Astrocyte (in vitro differentiated cells and primary cell): ENCODE results near the gene ATP13A1. TPM values are rescaled to one million over a fixed set of nuclear protein-coding genes. Genes with fewer than 3 reads are reported as not detected.

Source experiments
- DNase-seq: peaks from one replicate; pipeline ENCODE4 v3.0.0-alpha.2; 2010; ENCODE audit warnings: low read depth
- FAIRE-seq: peaks from 2 replicates; lab custom pipeline; 2011; peaks lifted over from hg19 to GRCh38; lab: Jason Lieb, UNC
- H2AFZ ChIP-seq: 2 replicates; pipeline ENCODE4 v1.6.0; 2012; ENCODE audit warnings: low read depth, low read length, inconsistent platforms
- H3K27ac ChIP-seq: 2 replicates; pipeline ENCODE4 v1.5.1; 2011; ENCODE audit warnings: low read depth, low read length, inconsistent platforms
- H3K27me3 ChIP-seq: 2 replicates; pipeline ENCODE4 v1.6.0; 2011; ENCODE audit warnings: low read length, inconsistent platforms; ENCODE audit not compliant: insufficient read depth
- H3K36me3 ChIP-seq: 2 replicates; pipeline ENCODE4 v1.5.1; 2011; ENCODE audit warnings: low read length, inconsistent platforms; ENCODE audit not compliant: insufficient read depth
- H3K4me1 ChIP-seq: 2 replicates; pipeline ENCODE4 v1.5.1; 2011; ENCODE audit warnings: low read length, inconsistent platforms; ENCODE audit not compliant: insufficient read depth
- H3K4me2 ChIP-seq: 2 replicates; pipeline ENCODE4 v1.6.0; 2012; ENCODE audit warnings: low read length, inconsistent platforms
- H3K4me3 ChIP-seq: 2 replicates; pipeline ENCODE4 v1.5.1; 2011; ENCODE audit warnings: low read depth, mild to moderate bottlenecking, low read length, inconsistent platforms; ENCODE audit not compliant: insufficient read depth
- H3K79me2 ChIP-seq: 2 replicates; pipeline ENCODE4 v1.6.0; 2012; ENCODE audit warnings: mild to moderate bottlenecking, low read length, inconsistent platforms; ENCODE audit not compliant: insufficient read depth
- H3K9ac ChIP-seq: 2 replicates; pipeline ENCODE4 v1.6.0; 2012; ENCODE audit warnings: mild to moderate bottlenecking, low read length, inconsistent platforms
- H3K9me3 ChIP-seq: 2 replicates; pipeline ENCODE4 v1.5.1; 2012; ENCODE audit warnings: low read depth, mild to moderate bottlenecking, low read length, inconsistent platforms; ENCODE audit not compliant: insufficient read depth
- H4K20me1 ChIP-seq: 2 replicates; pipeline ENCODE4 v1.6.0; 2012; ENCODE audit warnings: low read length, inconsistent platforms; ENCODE audit not compliant: insufficient read depth
- H3K27ac Mint-ChIP-seq: one replicate; pipeline ENCODE4 v1.8.0; 2021; ENCODE audit warnings: mild to moderate bottlenecking, mixed read lengths; ENCODE audit not compliant: unreplicated experiment
- H3K27me3 Mint-ChIP-seq: one replicate; pipeline ENCODE4 v1.8.0; 2021; ENCODE audit warnings: low read depth, mixed read lengths; ENCODE audit not compliant: unreplicated experiment
- H3K36me3 Mint-ChIP-seq: one replicate; pipeline ENCODE4 v1.8.0; 2021; ENCODE audit warnings: low read depth, mixed read lengths; ENCODE audit not compliant: unreplicated experiment
- H3K4me1 Mint-ChIP-seq: one replicate; pipeline ENCODE4 v1.8.0; 2021; ENCODE audit warnings: low read depth, mixed read lengths; ENCODE audit not compliant: unreplicated experiment
- H3K4me3 Mint-ChIP-seq: one replicate; pipeline ENCODE4 v1.8.0; 2021; ENCODE audit warnings: mild to moderate bottlenecking, moderate library complexity, mixed read lengths; ENCODE audit not compliant: unreplicated experiment
- H3K9me3 Mint-ChIP-seq: one replicate; pipeline ENCODE4 v1.8.0; 2021; ENCODE audit warnings: mild to moderate bottlenecking, mixed read lengths; ENCODE audit not compliant: unreplicated experiment
- EZH2 ChIP-seq: IDR thresholded peaks from 2 replicates; pipeline ENCODE4 v1.6.1; 2012; ENCODE audit warnings: mild to moderate bottlenecking, low read length, inconsistent platforms; ENCODE audit not compliant: insufficient read depth
- total RNA-seq: library from RNA; stranded (reverse); gene quantifications from 2 replicates; pipeline ENCODE4 v1.2.1, GENCODE V29; 2021
- TF ChIP-seq, protein P1 (sequence below): IDR thresholded peaks from 2 replicates; pipeline ENCODE4 v1.5.1; 2011; ENCODE audit warnings: low read depth, mild to moderate bottlenecking, inconsistent platforms, low read length, moderate library complexity; ENCODE audit not compliant: insufficient read depth

The ATP13A1 gene
- total RNA-seq, 1 donor from 2014 or later = 65.2 TPM

DNA sequence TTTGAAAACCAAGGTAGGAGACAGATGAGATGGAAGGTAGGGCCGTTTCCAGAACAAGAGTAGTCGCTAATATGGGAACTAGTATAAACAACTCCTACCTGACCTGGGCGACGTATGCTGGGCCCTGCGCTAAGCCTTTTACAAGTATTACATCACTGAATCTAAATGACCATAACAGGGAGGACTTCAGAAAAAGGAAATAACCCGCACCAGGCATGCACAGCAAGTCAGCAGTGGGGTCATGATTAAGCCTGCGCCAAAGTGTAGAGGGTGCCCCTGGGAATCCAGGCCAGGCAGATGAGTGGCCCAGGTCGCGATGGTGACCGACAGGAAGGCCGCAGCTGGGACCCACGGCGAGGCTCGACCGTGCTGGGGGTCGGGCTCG is 613 bp downstream of the ATP13A1 start:
- Histone ChIP-seq H3K4me2 (peak overlapping the region; percentile 95), H3K9ac (peak overlapping the region; percentile 93), H3K79me2 (peaks cover 44% of the 10 kb centered on the region), H3K27ac (peak overlapping the region; percentile 91), H2AFZ (peak overlapping the region; percentile 99), H3K4me1 (peaks cover 16% of the 10 kb centered on the region), H3K27me3 (no peaks in the 10 kb centered on the region), H4K20me1 (peaks cover 31% of the 10 kb centered on the region), H3K36me3 (peaks cover 7% of the 10 kb centered on the region), H3K4me3 (peak overlapping the region; percentile 94), H3K9me3 (no peaks in the 10 kb centered on the region)
- Mint-ChIP-seq H3K36me3 (no peaks in the 10 kb centered on the region), H3K27ac (peak overlapping the region; percentile 73), H3K9me3 (no peaks in the 10 kb centered on the region), H3K4me3 (peak overlapping the region; percentile 94), H3K27me3 (no peaks in the 10 kb centered on the region), H3K4me1 (peaks cover 7% of the 10 kb centered on the region)
- TF ChIP-seq, protein P1, sequence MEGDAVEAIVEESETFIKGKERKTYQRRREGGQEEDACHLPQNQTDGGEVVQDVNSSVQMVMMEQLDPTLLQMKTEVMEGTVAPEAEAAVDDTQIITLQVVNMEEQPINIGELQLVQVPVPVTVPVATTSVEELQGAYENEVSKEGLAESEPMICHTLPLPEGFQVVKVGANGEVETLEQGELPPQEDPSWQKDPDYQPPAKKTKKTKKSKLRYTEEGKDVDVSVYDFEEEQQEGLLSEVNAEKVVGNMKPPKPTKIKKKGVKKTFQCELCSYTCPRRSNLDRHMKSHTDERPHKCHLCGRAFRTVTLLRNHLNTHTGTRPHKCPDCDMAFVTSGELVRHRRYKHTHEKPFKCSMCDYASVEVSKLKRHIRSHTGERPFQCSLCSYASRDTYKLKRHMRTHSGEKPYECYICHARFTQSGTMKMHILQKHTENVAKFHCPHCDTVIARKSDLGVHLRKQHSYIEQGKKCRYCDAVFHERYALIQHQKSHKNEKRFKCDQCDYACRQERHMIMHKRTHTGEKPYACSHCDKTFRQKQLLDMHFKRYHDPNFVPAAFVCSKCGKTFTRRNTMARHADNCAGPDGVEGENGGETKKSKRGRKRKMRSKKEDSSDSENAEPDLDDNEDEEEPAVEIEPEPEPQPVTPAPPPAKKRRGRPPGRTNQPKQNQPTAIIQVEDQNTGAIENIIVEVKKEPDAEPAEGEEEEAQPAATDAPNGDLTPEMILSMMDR = no peak
- no peak for TF ChIP-seq EZH2
- FAIRE-seq = no peak
- DNase-seq = no peak

DNA sequence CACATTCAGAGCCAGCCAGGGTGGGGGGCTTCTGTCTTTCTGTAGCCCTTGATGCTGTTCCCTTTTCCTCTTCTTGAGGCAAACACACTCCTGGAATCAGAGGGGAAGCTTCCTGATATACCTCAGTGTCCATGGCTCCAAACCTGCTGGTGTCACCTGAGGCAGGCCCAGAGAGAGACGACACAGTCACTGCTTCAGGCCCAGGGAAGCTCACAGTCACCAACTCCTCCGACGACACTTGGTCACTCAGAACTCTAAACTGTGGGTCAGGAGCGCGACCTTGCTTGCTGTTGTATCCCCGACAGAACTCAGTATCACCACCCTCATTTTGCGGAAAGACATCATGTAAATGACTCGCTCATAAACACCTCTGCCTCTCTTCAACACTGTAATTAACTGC is 1.1 kb downstream of the ATP13A1 start:
- peak overlapping the region; percentile 94 for H3K4me3 Mint-ChIP-seq
- H3K9ac ChIP-seq = peak overlapping the region; percentile 93

DNA sequence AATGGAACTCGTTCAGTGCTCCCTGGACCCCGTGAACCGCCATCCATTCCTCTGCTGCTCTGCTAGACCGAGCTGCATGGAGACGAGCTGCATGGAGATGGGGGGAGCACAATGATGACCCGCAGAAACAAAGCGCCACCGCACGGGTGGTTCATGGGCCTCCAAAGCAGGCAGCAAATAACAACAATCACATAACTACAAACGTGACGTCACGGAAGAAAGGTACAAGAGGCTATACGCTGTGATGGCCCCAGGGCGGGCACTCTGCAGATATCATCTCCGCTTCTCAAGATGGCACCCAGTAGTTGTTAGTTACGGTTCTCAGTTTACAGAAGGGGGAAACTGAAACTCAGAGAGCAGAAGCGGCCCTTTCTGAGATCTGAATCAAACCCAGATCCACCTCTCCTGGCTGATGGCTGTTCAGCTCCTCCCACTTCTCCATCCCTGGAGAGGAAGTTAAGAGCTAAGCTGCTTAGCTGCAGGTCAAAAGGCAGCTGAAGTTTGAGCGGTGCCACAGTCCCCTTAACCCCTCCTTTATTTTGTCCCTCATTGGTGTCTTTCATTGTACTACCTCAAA is 1.7 kb downstream of the ATP13A1 start:
- H3K4me1 Mint-ChIP-seq = peaks cover 7% of the 10 kb centered on the region
- FAIRE-seq (no peak), DNase-seq (no peak)
- H3K4me3 Mint-ChIP-seq = peak overlapping the region; percentile 94
- no peak overlapping the region for H3K27ac Mint-ChIP-seq
- no peaks in the 10 kb centered on the region for H3K9me3 Mint-ChIP-seq
- H3K9me3 ChIP-seq = no peaks in the 10 kb centered on the region
- no peak overlapping the region for H3K9ac ChIP-seq
- H3K4me2 ChIP-seq = peak overlapping the region; percentile 95
- peak overlapping the region; percentile 94 for H3K4me3 ChIP-seq
- no peaks in the 10 kb centered on the region for H3K27me3 ChIP-seq
- no peaks in the 10 kb centered on the region for H3K36me3 Mint-ChIP-seq
- H4K20me1 ChIP-seq = peaks cover 40% of the 10 kb centered on the region
- H3K27me3 Mint-ChIP-seq = no peaks in the 10 kb centered on the region
- no peak overlapping the region for H3K27ac ChIP-seq
- no peak for TF ChIP-seq EZH2
- TF ChIP-seq, protein P1 = no peak
- peaks cover 12% of the 10 kb centered on the region for H3K36me3 ChIP-seq
- H3K4me1 ChIP-seq = peaks cover 16% of the 10 kb centered on the region
- H3K79me2 ChIP-seq = peaks cover 44% of the 10 kb centered on the region
- H2AFZ ChIP-seq = no peak overlapping the region

More for the DNA sequence above, 1.1 kb downstream of the ATP13A1 start:
- no peak overlapping the region for H2AFZ ChIP-seq
- FAIRE-seq = no peak
- no peaks in the 10 kb centered on the region for H3K27me3 ChIP-seq
- peaks cover 7% of the 10 kb centered on the region for H3K4me1 Mint-ChIP-seq
- no peak for DNase-seq
- H4K20me1 ChIP-seq = peaks cover 35% of the 10 kb centered on the region
- peaks cover 44% of the 10 kb centered on the region for H3K79me2 ChIP-seq
- peak overlapping the region; percentile 95 for H3K4me2 ChIP-seq
- H3K27me3 Mint-ChIP-seq = no peaks in the 10 kb centered on the region
- peaks cover 16% of the 10 kb centered on the region for H3K4me1 ChIP-seq
- peak overlapping the region; percentile 73 for H3K27ac Mint-ChIP-seq
- H3K4me3 ChIP-seq = peak overlapping the region; percentile 94
- TF ChIP-seq EZH2 = no peak
- TF ChIP-seq, protein P1 = no peak
- H3K9me3 Mint-ChIP-seq = no peaks in the 10 kb centered on the region
- H3K36me3 ChIP-seq = peaks cover 9% of the 10 kb centered on the region
- no peaks in the 10 kb centered on the region for H3K36me3 Mint-ChIP-seq
- H3K9me3 ChIP-seq = no peaks in the 10 kb centered on the region
- no peak overlapping the region for H3K27ac ChIP-seq
